ENCODE results near the gene SMU1. TPM values are rescaled to one million over a fixed set of nuclear protein-coding genes. Genes with fewer than 3 reads are reported as not detected.

SMU1 gene
- total RNA-seq, 4 donors from 2014 or later: 17.8 to 22.6 (median 19.6) TPM

DNA sequence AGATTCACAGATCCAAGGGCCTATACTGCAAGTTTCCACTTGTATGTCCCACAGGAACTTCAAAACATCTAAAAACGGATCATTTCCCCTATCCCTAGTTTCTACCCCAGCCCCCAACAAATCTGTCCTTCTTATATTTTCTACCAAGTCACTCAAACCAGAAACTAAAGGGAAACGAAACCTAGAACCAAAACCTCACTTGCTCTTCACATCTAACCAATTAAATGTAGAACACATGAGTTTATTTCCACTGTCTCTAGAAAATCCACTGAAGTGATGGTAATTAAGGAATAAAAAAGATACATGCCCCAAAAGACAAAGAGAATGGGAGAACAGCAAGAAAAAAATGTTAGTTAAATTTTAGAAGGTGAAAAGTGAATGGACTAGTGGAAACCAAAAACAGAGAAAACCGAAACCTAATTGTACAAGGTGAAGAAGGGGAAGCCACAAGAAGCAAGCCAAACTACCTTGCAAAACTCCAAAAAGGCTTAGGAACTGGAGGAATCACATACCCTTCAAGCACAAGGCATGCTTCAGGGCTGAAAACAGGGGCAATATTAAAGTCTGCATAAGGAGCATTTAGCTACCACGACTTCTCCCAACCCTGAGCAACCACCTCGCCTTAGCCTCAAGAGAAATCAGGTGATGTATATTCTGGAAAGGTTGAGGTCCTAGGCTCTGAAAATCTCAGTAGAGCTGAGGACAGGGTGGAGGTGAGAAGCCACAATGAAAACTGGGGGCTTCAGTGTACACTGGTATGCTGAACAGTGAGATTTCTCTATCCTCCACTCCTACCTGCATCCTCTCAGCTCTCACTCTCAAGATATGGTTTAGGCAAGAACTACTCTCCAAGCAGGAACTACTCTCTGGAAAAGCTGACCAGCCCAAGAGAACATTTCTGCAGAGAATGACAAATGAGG lies 11.1 kb downstream of the SMU1 start:
- H3K9me3 ChIP-seq: no peaks in the 10 kb centered on the region
- H3K27ac ChIP-seq (replicated peaks in 1 of 4): no peak overlapping the region
- intact Hi-C loops (cut with DNase I): no loop called here
- peaks cover 0 to under 1% (median 0%) of the 10 kb centered on the region in 4 donors for H3K4me1 ChIP-seq
- H3K27me3 ChIP-seq: no peaks in the 10 kb centered on the region
- H3K36me3 ChIP-seq: peaks cover 59 to 100% (median 91%) of the 10 kb centered on the region in 4 donors
- 83% methylated on average over 5 of the region's 5 CpGs for WGBS
- no peak for TF ChIP-seq EP300 (IDR thresholded peaks at IDR 0.05)
- no peak overlapping the region for H3K4me3 ChIP-seq
- DNase-seq (ENCODE audit: extremely low spot score): no peak

GRCh38 chr9:33051144-33051543 lies 25.3 kb downstream of the SMU1 start:
- Histone ChIP-seq H3K27ac (replicated peaks in 1 of 4) (no peak overlapping the region), H3K36me3 (peaks cover 66 to 97% (median 83%) of the 10 kb centered on the region in 4 donors), H3K4me1 (no peaks in the 10 kb centered on the region), H3K9me3 (no peaks in the 10 kb centered on the region), H3K4me3 (no peak overlapping the region), H3K27me3 (no peaks in the 10 kb centered on the region)
- intact Hi-C loops (cut with DNase I): no loop called here
- TF ChIP-seq POLR2A (IDR thresholded peaks at IDR 0.05; ENCODE audit: low read depth) (no peak), EP300 (IDR thresholded peaks at IDR 0.05) (no peak), POLR2AphosphoS5 (IDR thresholded peaks at IDR 0.05) (no peak), CTCF (IDR thresholded peaks at IDR 0.05) (no peak)
- no peak for DNase-seq (ENCODE audit: extremely low spot score)
- WGBS: 94% methylated on average over 4 of the region's 4 CpGs

- Histone ChIP-seq H3K27ac (replicated peaks in 1 of 4) (no peak overlapping the region), H3K9me3 (no peaks in the 10 kb centered on the region), H3K27me3 (no peaks in the 10 kb centered on the region), H3K4me3 (no peak overlapping the region), H3K4me1 (peaks cover 0 to 3% (median 1%) of the 10 kb centered on the region in 4 donors), H3K36me3 (peaks cover 59 to 93% (median 74%) of the 10 kb centered on the region in 4 donors)
- WGBS: 100% methylated on average over 2 of the region's 2 CpGs
- TF ChIP-seq EP300 (IDR thresholded peaks at IDR 0.05) (no peak), POLR2AphosphoS5 (IDR thresholded peaks at IDR 0.05) (no peak)
- intact Hi-C loops (cut with DNase I): no loop called here
- no peak for DNase-seq (ENCODE audit: extremely low spot score)
Observed at GRCh38 chr9:33049680-33050361, 26.7 kb downstream of the SMU1 start.

- 76% methylated on average over 2 of the region's 2 CpGs for WGBS
Observed at GRCh38 chr9:33048054-33048465, 28.4 kb downstream of the SMU1 start.

GRCh38 chr9:33046061-33046460 lies 30.4 kb downstream of the SMU1 start:
- Histone ChIP-seq H3K4me3 (no peak overlapping the region), H3K27me3 (no peaks in the 10 kb centered on the region), H3K27ac (replicated peaks in 1 of 4) (no peak overlapping the region), H3K4me1 (peaks cover 6 to 19% (median 10%) of the 10 kb centered on the region in 4 donors), H3K36me3 (peaks cover 29 to 56% (median 39%) of the 10 kb centered on the region in 4 donors), H3K9me3 (no peaks in the 10 kb centered on the region)
- no peak for TF ChIP-seq EP300 (IDR thresholded peaks at IDR 0.05)
- no peak for TF ChIP-seq CTCF (IDR thresholded peaks at IDR 0.05)
- TF ChIP-seq POLR2AphosphoS5 (IDR thresholded peaks at IDR 0.05): no peak
- no peak for TF ChIP-seq POLR2A (IDR thresholded peaks at IDR 0.05; ENCODE audit: low read depth)
- no peak for DNase-seq (ENCODE audit: extremely low spot score)
- intact Hi-C loops (cut with DNase I): no loop called here
- WGBS: 90% methylated on average over 1 of the region's 1 CpG

More at GRCh38 chr9:33048054-33048465, 28.4 kb downstream of the SMU1 start:
- peaks cover 44 to 76% (median 58%) of the 10 kb centered on the region in 4 donors for H3K36me3 ChIP-seq
- no peak overlapping the region for H3K27ac ChIP-seq (replicated peaks in 1 of 4)
- H3K4me3 ChIP-seq: no peak overlapping the region
- TF ChIP-seq EP300 (IDR thresholded peaks at IDR 0.05) (no peak), POLR2AphosphoS5 (IDR thresholded peaks at IDR 0.05) (no peak), CTCF (IDR thresholded peaks at IDR 0.05) (no peak), POLR2A (IDR thresholded peaks at IDR 0.05; ENCODE audit: low read depth) (no peak)
- H3K9me3 ChIP-seq: no peaks in the 10 kb centered on the region
- H3K27me3 ChIP-seq: no peaks in the 10 kb centered on the region
- intact Hi-C loops (cut with DNase I): no loop called here
- H3K4me1 ChIP-seq: peaks cover 6 to 19% (median 10%) of the 10 kb centered on the region in 4 donors
- DNase-seq (ENCODE audit: extremely low spot score): no peak

Data from esophagus muscularis mucosa (tissue), 4 donors.